Stomach (tissue), 4 donors: ENCODE measurements around the gene ELF2.
"Not testable (repeated sequence)": the region's sequence is repeated elsewhere in the genome, so short reads cannot be mapped to it uniquely, and the experiment has no call there.

Experiments
- POLR2A ChIP-seq, 4 donors: fragments of 450-650 bp; IDR thresholded peaks; one replicate each; pipeline ENCODE4 v1.6.1; 2016; ENCODE audit warnings: antibody characterized with exemption in 4 of 4, control low read depth in 2 of 4, mild to moderate bottlenecking in 1 of 4, moderate library complexity in 1 of 4
- TF ChIP-seq, protein P1 (sequence below), 7 experiments: fragments of 450-650 bp in 4 of 7; fragments of 200-600 bp in 3 of 7; sonication (generic) in 3 of 7; IDR thresholded peaks; one replicate each; pipeline ENCODE4 v1.5.1; 2016 to 2019; ENCODE audit warnings: antibody characterized with exemption in 7 of 7, control low read depth in 2 of 7, mild to moderate bottlenecking in 1 of 7

DNA sequence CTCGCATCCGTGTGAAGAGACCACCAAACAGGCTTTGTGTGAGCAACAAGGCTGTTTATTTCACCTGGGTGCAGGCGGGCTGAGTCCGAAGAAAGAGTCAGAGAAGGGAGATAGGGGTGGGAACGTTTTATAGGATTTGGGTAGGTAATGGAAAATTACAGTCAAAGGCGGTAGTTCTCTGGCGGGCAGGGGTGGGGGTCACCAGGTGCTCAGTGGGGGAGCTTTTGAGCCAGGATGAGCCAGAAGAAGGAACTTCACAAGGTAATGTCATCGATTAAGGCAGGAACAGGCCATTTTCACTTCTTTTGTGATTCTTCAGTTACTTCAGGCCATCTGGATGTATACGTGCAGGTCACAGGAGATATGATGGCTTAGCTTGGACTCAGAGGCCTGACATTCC is 19.0 kb downstream of the ELF2 start:
- not testable (repeated sequence) for TF ChIP-seq POLR2A (IDR thresholded peaks at IDR 0.05)
- TF ChIP-seq, protein P1, sequence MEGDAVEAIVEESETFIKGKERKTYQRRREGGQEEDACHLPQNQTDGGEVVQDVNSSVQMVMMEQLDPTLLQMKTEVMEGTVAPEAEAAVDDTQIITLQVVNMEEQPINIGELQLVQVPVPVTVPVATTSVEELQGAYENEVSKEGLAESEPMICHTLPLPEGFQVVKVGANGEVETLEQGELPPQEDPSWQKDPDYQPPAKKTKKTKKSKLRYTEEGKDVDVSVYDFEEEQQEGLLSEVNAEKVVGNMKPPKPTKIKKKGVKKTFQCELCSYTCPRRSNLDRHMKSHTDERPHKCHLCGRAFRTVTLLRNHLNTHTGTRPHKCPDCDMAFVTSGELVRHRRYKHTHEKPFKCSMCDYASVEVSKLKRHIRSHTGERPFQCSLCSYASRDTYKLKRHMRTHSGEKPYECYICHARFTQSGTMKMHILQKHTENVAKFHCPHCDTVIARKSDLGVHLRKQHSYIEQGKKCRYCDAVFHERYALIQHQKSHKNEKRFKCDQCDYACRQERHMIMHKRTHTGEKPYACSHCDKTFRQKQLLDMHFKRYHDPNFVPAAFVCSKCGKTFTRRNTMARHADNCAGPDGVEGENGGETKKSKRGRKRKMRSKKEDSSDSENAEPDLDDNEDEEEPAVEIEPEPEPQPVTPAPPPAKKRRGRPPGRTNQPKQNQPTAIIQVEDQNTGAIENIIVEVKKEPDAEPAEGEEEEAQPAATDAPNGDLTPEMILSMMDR (IDR thresholded peaks at IDR 0.05): not testable (repeated sequence)
